Nephron (organoid): ENCODE results near the gene CST7.

Experiments
- H3K27ac Mint-ChIP-seq, 3 experiments: 2 replicates each; pipeline ENCODE4 v1.8.0; 2020; ENCODE audit warnings: mixed read lengths in 3 of 3, mild to moderate bottlenecking in 2 of 3, moderate library complexity in 1 of 3
- H3K27me3 Mint-ChIP-seq: 2 replicates; pipeline ENCODE4 v1.8.0; 2021; ENCODE audit warnings: low read depth, mild to moderate bottlenecking, moderate library complexity, mixed read lengths
- H3K36me3 Mint-ChIP-seq: 2 replicates; pipeline ENCODE4 v1.8.0; 2020; ENCODE audit warnings: low read depth, mixed read lengths
- H3K4me1 Mint-ChIP-seq: 2 replicates; pipeline ENCODE4 v1.8.0; 2020; ENCODE audit warnings: mixed read lengths
- H3K4me3 Mint-ChIP-seq, 3 experiments: 2 replicates each; pipeline ENCODE4 v1.8.0; 2020; ENCODE audit warnings: mild to moderate bottlenecking in 3 of 3, mixed read lengths in 3 of 3, moderate library complexity in 2 of 3
- H3K9me3 Mint-ChIP-seq: 2 replicates; pipeline ENCODE4 v1.8.0; 2020; ENCODE audit warnings: mixed read lengths
- CTCF ChIP-seq, 3 experiments: fragments of 200-600 bp; sonication (generic); IDR thresholded peaks; one replicate each; pipeline ENCODE4 v1.5.0; 2021; ENCODE audit warnings: antibody characterized with exemption in 3 of 3; ENCODE audit not compliant: unreplicated experiment in 3 of 3

CST7 gene

DNA sequence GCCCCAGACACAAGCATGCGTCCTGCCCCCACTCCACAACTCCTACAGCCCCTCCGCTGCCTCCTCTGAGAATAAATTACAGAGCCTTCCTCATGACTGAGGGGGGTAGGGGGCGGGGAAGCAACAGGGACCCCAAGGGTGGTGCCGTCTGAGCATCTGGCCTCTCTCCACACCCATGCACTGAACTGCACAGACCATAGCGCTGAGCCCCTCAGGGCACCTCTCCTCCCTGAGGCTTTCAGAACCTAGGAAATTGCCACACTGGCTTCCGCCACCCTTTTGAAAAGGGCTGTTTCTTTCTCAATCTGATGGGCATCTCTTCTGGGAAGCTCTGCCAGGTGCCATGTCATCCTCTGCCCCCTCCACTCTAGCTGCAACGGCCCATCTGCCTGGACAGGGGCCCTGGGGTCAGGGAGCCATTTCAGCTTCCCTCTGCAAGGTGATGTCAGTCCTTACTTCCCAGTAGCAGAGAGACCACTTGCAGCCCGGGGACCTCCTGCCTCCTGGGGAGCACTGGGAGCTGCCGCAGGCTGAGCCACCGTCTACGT lies 2.5 kb downstream of the CST7 start:
- Mint-ChIP-seq H3K4me1 (no peaks in the 10 kb centered on the region), H3K9me3 (peaks cover 14% of the 10 kb centered on the region), H3K36me3 (no peaks in the 10 kb centered on the region), H3K27me3 (peaks cover 8% of the 10 kb centered on the region), H3K27ac (no peak overlapping the region), H3K4me3 (no peak overlapping the region)
- no peak for TF ChIP-seq CTCF (IDR thresholded peaks at IDR 0.05; ENCODE audit: unreplicated experiment in 3 of 3)

DNA sequence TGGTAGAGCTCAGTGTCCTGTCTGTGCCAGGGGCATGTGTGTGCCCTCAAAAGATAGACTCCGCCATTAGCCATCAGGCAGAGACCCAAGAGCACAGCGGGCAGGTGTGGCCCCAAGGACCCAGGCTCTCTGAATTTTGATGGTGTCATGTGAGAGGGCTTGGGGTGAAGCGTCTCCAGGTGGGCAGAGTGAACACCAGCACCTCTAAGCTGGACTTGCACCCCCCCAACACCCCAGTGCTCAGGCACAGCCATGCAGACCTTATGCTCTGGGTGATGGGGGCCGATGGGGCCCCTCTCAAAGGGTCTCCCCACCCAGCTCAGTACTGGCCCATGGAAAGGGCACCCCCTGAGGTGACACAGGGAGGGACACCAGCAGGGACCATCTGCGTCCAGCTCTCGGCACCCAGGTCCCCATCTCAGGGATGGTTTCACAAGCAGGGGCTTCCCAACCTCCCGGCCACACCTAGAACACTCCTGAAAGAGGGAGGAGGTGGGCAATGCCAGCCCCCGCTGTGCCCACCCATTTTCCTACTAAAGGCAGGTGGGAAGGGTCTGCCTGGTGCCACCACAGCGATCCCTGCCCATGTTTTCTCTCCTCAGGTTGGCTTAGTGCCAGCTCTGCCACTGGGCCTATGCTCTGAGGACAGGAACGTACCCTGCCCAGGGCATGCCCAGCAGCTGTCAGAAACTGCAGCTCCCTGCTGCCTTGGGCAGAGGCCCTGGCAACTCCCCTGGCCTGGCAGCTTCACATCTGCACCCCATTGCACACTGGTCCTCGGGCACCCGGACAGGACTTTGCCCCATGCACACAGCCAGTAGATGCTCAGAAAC lies 3.5 kb downstream of the CST7 start:
- no peak overlapping the region for H3K4me3 Mint-ChIP-seq
- no peak for TF ChIP-seq CTCF (IDR thresholded peaks at IDR 0.05; ENCODE audit: unreplicated experiment in 3 of 3)
- H3K27me3 Mint-ChIP-seq = peaks cover 4% of the 10 kb centered on the region
- H3K4me1 Mint-ChIP-seq = no peaks in the 10 kb centered on the region
- peaks cover 6% of the 10 kb centered on the region for H3K9me3 Mint-ChIP-seq
- H3K36me3 Mint-ChIP-seq = no peaks in the 10 kb centered on the region
- H3K27ac Mint-ChIP-seq = no peak overlapping the region

GRCh38 chr20:24953209-24953575 lies 4.1 kb downstream of the CST7 start:
- no peaks in the 10 kb centered on the region for H3K4me1 Mint-ChIP-seq
- no peak overlapping the region for H3K27ac Mint-ChIP-seq

GRCh38 chr20:24953621-24954133 lies 4.6 kb downstream of the CST7 start:
- H3K9me3 Mint-ChIP-seq = no peaks in the 10 kb centered on the region
- no peaks in the 10 kb centered on the region for H3K36me3 Mint-ChIP-seq
- no peaks in the 10 kb centered on the region for H3K4me1 Mint-ChIP-seq
- TF ChIP-seq CTCF (IDR thresholded peaks at IDR 0.05; ENCODE audit: unreplicated experiment in 3 of 3) = no peak
- no peak overlapping the region for H3K4me3 Mint-ChIP-seq
- H3K27ac Mint-ChIP-seq = no peak overlapping the region
- peaks cover 4% of the 10 kb centered on the region for H3K27me3 Mint-ChIP-seq

More at GRCh38 chr20:24953209-24953575, 4.1 kb downstream of the CST7 start:
- no peaks in the 10 kb centered on the region for H3K9me3 Mint-ChIP-seq
- no peak overlapping the region for H3K4me3 Mint-ChIP-seq
- H3K27me3 Mint-ChIP-seq = peaks cover 4% of the 10 kb centered on the region
- no peak for TF ChIP-seq CTCF (IDR thresholded peaks at IDR 0.05; ENCODE audit: unreplicated experiment in 3 of 3)
- H3K36me3 Mint-ChIP-seq = no peaks in the 10 kb centered on the region

DNA sequence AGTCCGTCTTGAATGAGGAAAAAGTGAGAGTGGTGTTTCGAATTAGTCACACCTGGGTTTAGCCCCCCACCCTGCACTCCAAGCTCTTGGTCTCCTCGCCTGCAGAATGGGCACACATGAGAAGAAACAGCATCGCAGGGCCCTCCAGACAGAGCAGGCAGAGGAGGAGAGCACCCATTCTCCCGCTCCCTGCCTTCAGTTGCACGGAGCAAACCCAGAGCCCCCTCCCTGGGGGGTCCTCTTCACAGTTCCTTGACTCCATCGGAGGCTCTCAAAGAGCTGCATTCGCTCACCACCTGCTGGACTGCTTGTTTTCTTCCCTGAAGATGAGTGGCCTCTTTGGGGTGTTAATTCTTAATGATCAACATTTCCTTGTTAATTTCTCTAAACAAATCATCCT lies 5.1 kb downstream of the CST7 start:
- Mint-ChIP-seq H3K9me3 (no peaks in the 10 kb centered on the region), H3K36me3 (no peaks in the 10 kb centered on the region), H3K4me3 (no peak overlapping the region), H3K27me3 (peaks cover 4% of the 10 kb centered on the region), H3K4me1 (no peaks in the 10 kb centered on the region), H3K27ac (no peak overlapping the region)
- TF ChIP-seq CTCF (IDR thresholded peaks at IDR 0.05; ENCODE audit: unreplicated experiment in 3 of 3) = no peak
